Measurements from ENCODE around the gene CASZ1. TPM values are rescaled to one million over a fixed set of nuclear protein-coding genes. Genes with fewer than 3 reads are reported as not detected.

Gene CASZ1
- total and polyA plus RNA-seq, 2 donors (not counting 3 experiments of a cell fraction or from before 2014, with no cell fraction given) = 1.5 to 5.2 TPM

- DNase-seq (ENCODE audit: low read depth, low spot score) (no peak), FAIRE-seq (no peak)
- no peaks in the 10 kb centered on the region for H3K9me3 ChIP-seq (replicated peaks; ENCODE audit: control insufficient read depth, insufficient read depth, low read length)
- intact Hi-C loops (cut with micrococcal nuclease) (loop anchor here (10.0 kb wide), 1 partner anchor 231 kb away; no protein-coding TSS in a partner anchor), dilution Hi-C loops (cut with MboI; ENCODE audit: extremely low pct_ligation_motif_present, low sequenced_read_pairs) (no loop called here)
- H3K27ac ChIP-seq (ENCODE audit: insufficient read depth, low read depth, low read length) = no peak overlapping the region
- no peak overlapping the region for H3K9ac ChIP-seq (replicated peaks; ENCODE audit: extremely low read depth, insufficient read depth, low read length)
- H2AFZ ChIP-seq (ENCODE audit: low read depth, low read length) = no peak overlapping the region
- H4K20me1 ChIP-seq (replicated peaks; ENCODE audit: control insufficient read depth, extremely low read depth, insufficient read depth, low read length) = no peaks in the 10 kb centered on the region
- H3K79me2 ChIP-seq (ENCODE audit: control insufficient read depth, insufficient read depth, low read length) = no peaks in the 10 kb centered on the region
- H3K4me3 ChIP-seq (replicated peaks in 1 of 3; ENCODE audit: insufficient read depth in 1 of 3, low read depth in 1 of 3, low read length in 3 of 3) = no peak overlapping the region
- peaks cover 0 to 7% of the 10 kb centered on the region in 2 experiments for H3K27me3 ChIP-seq (ENCODE audit: control insufficient read depth in 2 of 2, insufficient read depth in 2 of 2, low read length in 2 of 2)
- H3K4me2 ChIP-seq (ENCODE audit: insufficient read depth, low read length) = no peak overlapping the region
- peaks cover 5% of the 10 kb centered on the region for H3K4me1 ChIP-seq (ENCODE audit: control insufficient read depth, extremely low read depth, insufficient read depth, low read length)
- peaks cover 0 to 4% of the 10 kb centered on the region in 2 experiments for H3K36me3 ChIP-seq (ENCODE audit: control insufficient read depth in 2 of 2, extremely low read depth in 1 of 2, insufficient read depth in 2 of 2, low read length in 2 of 2)
- no TSS peak for BruUV-seq (replicated peaks)
- CTCF ChIA-PET = no interaction called here
- POLR2A ChIA-PET = no interaction called here
- TF ChIP-seq CTCF (IDR thresholded peaks at IDR 0.05; ENCODE audit: extremely low read depth in 1 of 2, insufficient read depth in 1 of 2, low read depth in 1 of 2, low read length in 2 of 2) (no peak), POLR2A (IDR thresholded peaks at IDR 0.05; ENCODE audit: low read depth, low read length) (no peak), FOS (IDR thresholded peaks at IDR 0.05; ENCODE audit: borderline replicate concordance, insufficient read depth, low read length) (no peak), MAX (IDR thresholded peaks at IDR 0.05; ENCODE audit: insufficient read depth, insufficient read length) (no peak), EZH2 (IDR thresholded peaks at IDR 0.05; ENCODE audit: borderline replicate concordance, low read depth, low read length, severe bottlenecking) (no peak), MYC (IDR thresholded peaks at IDR 0.05; ENCODE audit: low read depth, low read length) (no peak), JUN (IDR thresholded peaks at IDR 0.05; ENCODE audit: borderline replicate concordance, insufficient read depth, insufficient read length, low read depth) (no peak), GATA2 (IDR thresholded peaks at IDR 0.05; ENCODE audit: insufficient read depth, insufficient read length, low read depth, low read length) (no peak), POLR2AphosphoS5 (IDR thresholded peaks at IDR 0.05; ENCODE audit: insufficient read depth, low read depth, low read length) (no peak)
- H3K9me1 ChIP-seq (replicated peaks; ENCODE audit: control insufficient read depth, extremely low read depth, insufficient read depth, low read length) = no peaks in the 10 kb centered on the region
Measured at GRCh38 chr1:10633416-10633815, 163.0 kb downstream of the CASZ1 start.
